ENCODE results near the gene CARD10. TPM values are rescaled to one million over a fixed set of nuclear protein-coding genes. Genes with fewer than 3 reads are reported as not detected.
A peak's percentile ranks its signal among the peaks of the same experiment; 100 is the strongest.

Gene CARD10
- total RNA-seq, 1 donor from 2014 or later: 1.5 TPM

DNA sequence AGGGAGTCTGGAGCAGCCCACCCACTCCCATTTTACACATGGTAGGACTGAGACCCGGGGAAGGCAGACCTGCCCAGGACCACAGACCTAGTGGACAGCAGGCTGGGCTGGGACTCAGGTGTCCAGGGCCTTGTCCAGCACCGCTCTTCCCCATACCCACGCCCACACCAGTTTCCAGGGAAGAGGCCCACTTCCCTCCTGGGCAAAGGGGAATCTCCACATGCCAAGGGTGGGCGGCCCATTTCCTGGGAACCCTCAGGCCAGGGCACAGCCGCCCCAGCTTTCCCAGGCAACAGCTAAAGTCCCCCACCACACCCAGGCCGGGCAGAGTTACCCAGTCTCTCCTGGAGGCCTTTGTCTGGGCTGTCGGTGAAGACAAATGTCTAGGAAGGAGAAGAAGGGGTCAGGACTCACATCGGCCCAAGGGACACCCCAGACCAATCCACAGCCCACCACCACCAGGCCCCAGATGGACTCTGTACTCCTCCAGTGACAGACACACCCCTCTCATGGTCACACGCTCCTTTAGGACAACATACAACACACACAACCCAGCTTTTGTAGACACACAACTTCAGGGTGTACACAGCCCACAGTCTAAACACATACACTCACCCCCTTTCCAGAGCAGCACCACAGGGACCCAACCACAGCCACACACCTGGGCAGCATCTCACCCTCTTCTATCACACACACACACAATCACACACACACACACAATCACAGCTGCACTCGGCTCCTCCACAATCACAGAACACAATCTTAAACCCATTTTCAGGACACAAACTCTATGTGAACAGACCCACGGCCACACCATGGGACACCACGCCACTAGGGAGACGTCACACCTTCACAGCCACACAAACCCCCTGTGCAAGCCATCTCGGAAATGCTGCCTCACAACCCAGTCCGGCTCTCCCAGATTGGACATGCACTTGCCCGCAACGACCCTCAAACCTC is 38.5 kb downstream of the CARD10 start:
- peaks cover 30% of the 10 kb centered on the region for H3K4me1 Mint-ChIP-seq

DNA sequence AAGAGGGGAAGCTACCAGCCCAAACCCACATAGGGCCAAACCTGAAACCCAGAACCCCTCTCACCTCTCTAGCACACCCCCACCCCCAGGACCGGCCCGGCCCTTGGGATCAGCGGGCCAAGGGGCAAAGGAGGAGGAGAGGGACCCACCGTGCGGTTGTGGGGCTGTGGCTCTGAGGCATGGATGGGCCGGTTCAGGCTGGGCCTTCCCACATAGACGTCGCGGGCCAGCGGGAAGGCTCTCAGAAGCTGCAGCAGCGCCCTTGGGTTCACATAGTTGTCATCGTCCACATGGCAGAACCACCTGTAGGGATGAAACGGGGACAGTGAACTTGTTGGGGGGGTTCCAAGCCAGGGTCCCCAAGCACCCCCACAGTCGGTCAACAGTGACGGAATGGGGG is 40.0 kb downstream of the CARD10 start:
- DNase-seq (ENCODE audit: low spot score): no peak
- no peaks in the 10 kb centered on the region for H3K36me3 Mint-ChIP-seq

More for the DNA sequence above, 38.5 kb downstream of the CARD10 start:
- Histone ChIP-seq H3K4me3 (no peak overlapping the region), H3K36me3 (no peaks in the 10 kb centered on the region), H3K4me2 (no peak overlapping the region), H4K20me1 (ENCODE audit: low read depth) (no peaks in the 10 kb centered on the region), H3K27ac (no peak overlapping the region), H3F3A (ENCODE audit: low read depth) (peaks cover 21% of the 10 kb centered on the region), H3K9me3 (ENCODE audit: low read depth) (no peaks in the 10 kb centered on the region), H3K4me1 (peaks cover 27% of the 10 kb centered on the region), H3K79me2 (ENCODE audit: low read depth) (no peaks in the 10 kb centered on the region), H3K27me3 (no peaks in the 10 kb centered on the region), H2AFZ (replicated peaks) (no peak overlapping the region), H3K9ac (no peak overlapping the region)
- H3K27ac Mint-ChIP-seq: peak overlapping the region; percentile 16
- peak overlapping the region; percentile 4 for H3K4me3 Mint-ChIP-seq
- H3K27me3 Mint-ChIP-seq (ENCODE audit: insufficient read depth, low read depth): peaks cover 12% of the 10 kb centered on the region
- no peaks in the 10 kb centered on the region for H3K9me3 Mint-ChIP-seq
- TF ChIP-seq EZH2 (IDR thresholded peaks at IDR 0.05): no peak
- TF ChIP-seq EZH2phosphoT487 (IDR thresholded peaks at IDR 0.05): no peak
- TF ChIP-seq, protein P1, sequence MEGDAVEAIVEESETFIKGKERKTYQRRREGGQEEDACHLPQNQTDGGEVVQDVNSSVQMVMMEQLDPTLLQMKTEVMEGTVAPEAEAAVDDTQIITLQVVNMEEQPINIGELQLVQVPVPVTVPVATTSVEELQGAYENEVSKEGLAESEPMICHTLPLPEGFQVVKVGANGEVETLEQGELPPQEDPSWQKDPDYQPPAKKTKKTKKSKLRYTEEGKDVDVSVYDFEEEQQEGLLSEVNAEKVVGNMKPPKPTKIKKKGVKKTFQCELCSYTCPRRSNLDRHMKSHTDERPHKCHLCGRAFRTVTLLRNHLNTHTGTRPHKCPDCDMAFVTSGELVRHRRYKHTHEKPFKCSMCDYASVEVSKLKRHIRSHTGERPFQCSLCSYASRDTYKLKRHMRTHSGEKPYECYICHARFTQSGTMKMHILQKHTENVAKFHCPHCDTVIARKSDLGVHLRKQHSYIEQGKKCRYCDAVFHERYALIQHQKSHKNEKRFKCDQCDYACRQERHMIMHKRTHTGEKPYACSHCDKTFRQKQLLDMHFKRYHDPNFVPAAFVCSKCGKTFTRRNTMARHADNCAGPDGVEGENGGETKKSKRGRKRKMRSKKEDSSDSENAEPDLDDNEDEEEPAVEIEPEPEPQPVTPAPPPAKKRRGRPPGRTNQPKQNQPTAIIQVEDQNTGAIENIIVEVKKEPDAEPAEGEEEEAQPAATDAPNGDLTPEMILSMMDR (IDR thresholded peaks at IDR 0.05): no peak
- H3K36me3 Mint-ChIP-seq: no peaks in the 10 kb centered on the region
- no peak for DNase-seq (ENCODE audit: low spot score)

GRCh38 chr22:37476389-37477329 is 42.6 kb downstream of the CARD10 start:
- Histone ChIP-seq H3K4me1 (no peaks in the 10 kb centered on the region), H3K27me3 (no peaks in the 10 kb centered on the region), H3K79me2 (ENCODE audit: low read depth) (no peaks in the 10 kb centered on the region), H2AFZ (replicated peaks) (no peak overlapping the region), H3K27ac (no peak overlapping the region), H4K20me1 (ENCODE audit: low read depth) (no peaks in the 10 kb centered on the region), H3K9ac (no peak overlapping the region), H3K36me3 (no peaks in the 10 kb centered on the region), H3K4me2 (no peak overlapping the region), H3F3A (ENCODE audit: low read depth) (peaks cover 3% of the 10 kb centered on the region), H3K4me3 (no peak overlapping the region), H3K9me3 (ENCODE audit: low read depth) (no peaks in the 10 kb centered on the region)
- Mint-ChIP-seq H3K27me3 (ENCODE audit: insufficient read depth, low read depth) (peaks cover 16% of the 10 kb centered on the region), H3K4me1 (no peaks in the 10 kb centered on the region), H3K9me3 (no peaks in the 10 kb centered on the region), H3K4me3 (no peak overlapping the region), H3K27ac (no peak overlapping the region), H3K36me3 (no peaks in the 10 kb centered on the region)
- TF ChIP-seq, protein P1 (IDR thresholded peaks at IDR 0.05): no peak
- TF ChIP-seq EZH2 (IDR thresholded peaks at IDR 0.05): no peak
- no peak for TF ChIP-seq EZH2phosphoT487 (IDR thresholded peaks at IDR 0.05)
- DNase-seq (ENCODE audit: low spot score): no peak

More for the DNA sequence above, 40.0 kb downstream of the CARD10 start:
- Histone ChIP-seq H3K4me2 (no peak overlapping the region), H3K27me3 (no peaks in the 10 kb centered on the region), H4K20me1 (ENCODE audit: low read depth) (no peaks in the 10 kb centered on the region), H3K4me1 (peaks cover 14% of the 10 kb centered on the region), H2AFZ (replicated peaks) (no peak overlapping the region), H3K4me3 (no peak overlapping the region), H3K27ac (no peak overlapping the region), H3K9me3 (ENCODE audit: low read depth) (no peaks in the 10 kb centered on the region), H3K79me2 (ENCODE audit: low read depth) (no peaks in the 10 kb centered on the region), H3F3A (ENCODE audit: low read depth) (peaks cover 19% of the 10 kb centered on the region), H3K9ac (no peak overlapping the region), H3K36me3 (no peaks in the 10 kb centered on the region)
- Mint-ChIP-seq H3K9me3 (no peaks in the 10 kb centered on the region), H3K27ac (no peak overlapping the region), H3K4me3 (no peak overlapping the region), H3K4me1 (peaks cover 20% of the 10 kb centered on the region), H3K27me3 (ENCODE audit: insufficient read depth, low read depth) (peaks cover 10% of the 10 kb centered on the region)
- no peak for TF ChIP-seq EZH2 (IDR thresholded peaks at IDR 0.05)
- TF ChIP-seq, protein P1 (IDR thresholded peaks at IDR 0.05): no peak
- no peak for TF ChIP-seq EZH2phosphoT487 (IDR thresholded peaks at IDR 0.05)

All from neural progenitor cell (in vitro differentiated cells).